ENCODE data around the gene MADD.

Gene MADD

GRCh38 chr11:47264521-47264920 is 5.4 kb upstream of the MADD start:
- no peak overlapping the region for H3K4me3 ChIP-seq (ENCODE audit: low read depth, low read length)
- no peak for TF ChIP-seq CTCF (IDR thresholded peaks at IDR 0.05; ENCODE audit: insufficient read depth, low read depth, low read length, missing control alignments)
- DNase-seq (ENCODE audit: low read depth) = no peak

GRCh38 chr11:47267876-47268275 is 2.1 kb upstream of the MADD start:
- no peak for DNase-seq (ENCODE audit: low read depth)
- TF ChIP-seq CTCF (IDR thresholded peaks at IDR 0.05; ENCODE audit: insufficient read depth, low read depth, low read length, missing control alignments) = no peak
- no peak overlapping the region for H3K4me3 ChIP-seq (ENCODE audit: low read depth, low read length)

GRCh38 chr11:47268448-47269001 is 1.4 kb upstream of the MADD start:
- H3K4me3 ChIP-seq (ENCODE audit: low read depth, low read length) = peak overlapping the region; percentile 93
- TF ChIP-seq CTCF (IDR thresholded peaks at IDR 0.05; ENCODE audit: insufficient read depth, low read depth, low read length, missing control alignments) = no peak
- DNase-seq (ENCODE audit: low read depth) = no peak

- DNase-seq (ENCODE audit: low read depth) = peak; percentile 95
- H3K4me3 ChIP-seq (ENCODE audit: low read depth, low read length) = peak overlapping the region; percentile 93
- no peak for TF ChIP-seq CTCF (IDR thresholded peaks at IDR 0.05; ENCODE audit: insufficient read depth, low read depth, low read length, missing control alignments)
Measured at GRCh38 chr11:47269002-47269828, 718 bp upstream of the MADD start.

- no peak for TF ChIP-seq CTCF (IDR thresholded peaks at IDR 0.05; ENCODE audit: insufficient read depth, low read depth, low read length, missing control alignments)
- H3K4me3 ChIP-seq (ENCODE audit: low read depth, low read length) = peak overlapping the region; percentile 82
- peak; percentile 41 for DNase-seq (ENCODE audit: low read depth)
Measured at GRCh38 chr11:47270331-47271271, 668 bp downstream of the MADD start.

GRCh38 chr11:47271328-47271727 is 1.4 kb downstream of the MADD start:
- no peak for TF ChIP-seq CTCF (IDR thresholded peaks at IDR 0.05; ENCODE audit: insufficient read depth, low read depth, low read length, missing control alignments)
- DNase-seq (ENCODE audit: low read depth) = no peak
- H3K4me3 ChIP-seq (ENCODE audit: low read depth, low read length) = peak overlapping the region; percentile 82
